Chondrocyte (in vitro differentiated cells): ENCODE measurements around the gene ARRDC2. TPM values are rescaled to one million over a fixed set of nuclear protein-coding genes. Genes with fewer than 3 reads are reported as not detected.
"Not testable (repeated sequence)": the region's sequence is repeated elsewhere in the genome, so short reads cannot be mapped to it uniquely, and the experiment has no call there.

Source experiments
- DNase-seq: peaks from one replicate; pipeline ENCODE4 v3.0.0; 2021; ENCODE audit warnings: mixed read lengths, low spot score
- H3K27ac Mint-ChIP-seq: one replicate; pipeline ENCODE4 v1.8.0; 2021; ENCODE audit warnings: mild to moderate bottlenecking, moderate library complexity, mixed read lengths; ENCODE audit not compliant: unreplicated experiment
- H3K27me3 Mint-ChIP-seq: 2 replicates; pipeline ENCODE4 v1.8.0; 2021; ENCODE audit warnings: low read depth, mixed read lengths
- H3K36me3 Mint-ChIP-seq: 2 replicates; pipeline ENCODE4 v1.8.0; 2021; ENCODE audit warnings: low read depth, mixed read lengths
- H3K4me1 Mint-ChIP-seq: 2 replicates; pipeline ENCODE4 v1.8.0; 2021; ENCODE audit warnings: low read depth, mild to moderate bottlenecking, mixed read lengths
- H3K4me3 Mint-ChIP-seq: one replicate; pipeline ENCODE4 v1.8.0; 2021; ENCODE audit warnings: mild to moderate bottlenecking, moderate library complexity, mixed read lengths; ENCODE audit not compliant: unreplicated experiment
- H3K9me3 Mint-ChIP-seq: 2 replicates; pipeline ENCODE4 v1.8.0; 2021; ENCODE audit warnings: low read depth, mixed read lengths
- total RNA-seq: library from RNA; stranded (reverse); gene quantifications from 3 replicates; pipeline ENCODE4 v1.2.1, GENCODE V29; 2021
- TF ChIP-seq, protein P1 (sequence below): fragments of 200-600 bp; sonication (generic); IDR thresholded peaks from 2 replicates; pipeline ENCODE4 v1.5.0; 2021; ENCODE audit warnings: antibody characterized with exemption, mild to moderate bottlenecking, moderate library complexity

Gene ARRDC2
- total RNA-seq, 1 donor from 2014 or later, result 19.8 TPM

DNA sequence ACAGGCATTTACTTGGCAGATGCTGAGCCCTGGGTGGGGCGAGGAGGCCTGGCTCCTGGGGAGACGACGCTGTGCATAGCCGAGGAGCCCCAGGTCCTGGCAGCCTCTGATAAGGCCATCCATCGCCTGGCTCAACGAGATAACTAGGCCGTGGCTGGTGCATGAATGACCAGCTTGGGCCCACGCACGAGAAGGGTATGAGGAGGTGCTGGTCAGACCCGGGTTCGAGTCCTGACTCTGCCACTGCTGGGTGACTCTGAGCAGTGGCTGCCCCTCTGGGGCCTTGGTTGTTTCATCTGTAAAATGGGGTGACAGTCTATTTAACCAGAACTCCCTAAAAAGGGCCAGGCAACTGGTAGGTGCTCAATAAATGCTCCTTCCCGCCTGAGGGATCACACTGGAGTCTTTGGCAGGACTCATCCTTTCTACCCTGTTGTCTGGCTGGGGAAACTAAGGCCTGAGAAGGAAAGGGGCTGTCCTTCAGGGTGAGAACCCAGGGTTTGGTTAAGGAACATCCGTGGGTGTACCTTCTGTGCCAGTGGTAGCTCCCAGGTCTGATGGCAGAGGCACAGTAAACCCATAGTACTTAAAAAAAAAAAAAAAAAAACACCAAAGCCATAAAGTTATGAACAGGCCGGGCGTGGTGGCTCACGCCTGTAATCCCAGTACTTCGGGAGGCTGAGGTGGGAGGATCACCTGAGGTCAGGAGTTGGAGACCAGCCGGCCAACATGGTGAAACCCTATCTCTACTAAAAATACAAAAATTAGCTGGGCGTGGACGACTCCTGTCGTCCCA lies 8.1 kb upstream of the ARRDC2 start:
- Mint-ChIP-seq H3K27me3 (peaks cover 2% of the 10 kb centered on the region), H3K36me3 (no peaks in the 10 kb centered on the region), H3K27ac (peak overlapping the region; percentile 86), H3K4me1 (peaks cover 9% of the 10 kb centered on the region), H3K4me3 (peak overlapping the region; percentile 67), H3K9me3 (no peaks in the 10 kb centered on the region)
- TF ChIP-seq, protein P1, sequence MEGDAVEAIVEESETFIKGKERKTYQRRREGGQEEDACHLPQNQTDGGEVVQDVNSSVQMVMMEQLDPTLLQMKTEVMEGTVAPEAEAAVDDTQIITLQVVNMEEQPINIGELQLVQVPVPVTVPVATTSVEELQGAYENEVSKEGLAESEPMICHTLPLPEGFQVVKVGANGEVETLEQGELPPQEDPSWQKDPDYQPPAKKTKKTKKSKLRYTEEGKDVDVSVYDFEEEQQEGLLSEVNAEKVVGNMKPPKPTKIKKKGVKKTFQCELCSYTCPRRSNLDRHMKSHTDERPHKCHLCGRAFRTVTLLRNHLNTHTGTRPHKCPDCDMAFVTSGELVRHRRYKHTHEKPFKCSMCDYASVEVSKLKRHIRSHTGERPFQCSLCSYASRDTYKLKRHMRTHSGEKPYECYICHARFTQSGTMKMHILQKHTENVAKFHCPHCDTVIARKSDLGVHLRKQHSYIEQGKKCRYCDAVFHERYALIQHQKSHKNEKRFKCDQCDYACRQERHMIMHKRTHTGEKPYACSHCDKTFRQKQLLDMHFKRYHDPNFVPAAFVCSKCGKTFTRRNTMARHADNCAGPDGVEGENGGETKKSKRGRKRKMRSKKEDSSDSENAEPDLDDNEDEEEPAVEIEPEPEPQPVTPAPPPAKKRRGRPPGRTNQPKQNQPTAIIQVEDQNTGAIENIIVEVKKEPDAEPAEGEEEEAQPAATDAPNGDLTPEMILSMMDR, result no peak
- no peak for DNase-seq

DNA sequence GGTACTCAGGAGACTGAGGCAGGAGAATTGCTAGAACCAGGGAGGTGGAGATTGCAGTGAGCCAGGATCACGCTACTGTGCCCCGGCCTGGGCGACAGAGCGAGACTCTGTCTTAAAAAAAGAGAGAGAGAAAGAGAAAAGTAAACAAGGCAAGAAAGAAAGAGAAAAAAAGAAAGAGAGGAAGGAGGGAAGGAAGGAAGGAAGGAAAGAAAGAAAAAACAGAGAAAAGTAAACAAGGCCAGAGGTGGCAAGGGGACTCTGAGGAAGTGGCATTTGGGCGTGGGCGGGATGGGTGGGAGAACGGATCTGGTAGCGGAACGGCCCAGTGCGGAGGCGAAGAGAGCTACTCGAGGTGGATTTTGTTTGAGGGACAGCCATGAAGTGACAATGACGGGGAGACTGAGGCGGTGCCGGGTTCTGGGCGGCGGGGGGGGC lies 7.5 kb upstream of the ARRDC2 start:
- Mint-ChIP-seq H3K27ac (peak overlapping the region; percentile 86), H3K4me3 (peak overlapping the region; percentile 67), H3K27me3 (peaks cover 2% of the 10 kb centered on the region), H3K36me3 (no peaks in the 10 kb centered on the region), H3K4me1 (peaks cover 9% of the 10 kb centered on the region), H3K9me3 (no peaks in the 10 kb centered on the region)
- TF ChIP-seq, protein P1, result no peak
- no peak for DNase-seq

DNA sequence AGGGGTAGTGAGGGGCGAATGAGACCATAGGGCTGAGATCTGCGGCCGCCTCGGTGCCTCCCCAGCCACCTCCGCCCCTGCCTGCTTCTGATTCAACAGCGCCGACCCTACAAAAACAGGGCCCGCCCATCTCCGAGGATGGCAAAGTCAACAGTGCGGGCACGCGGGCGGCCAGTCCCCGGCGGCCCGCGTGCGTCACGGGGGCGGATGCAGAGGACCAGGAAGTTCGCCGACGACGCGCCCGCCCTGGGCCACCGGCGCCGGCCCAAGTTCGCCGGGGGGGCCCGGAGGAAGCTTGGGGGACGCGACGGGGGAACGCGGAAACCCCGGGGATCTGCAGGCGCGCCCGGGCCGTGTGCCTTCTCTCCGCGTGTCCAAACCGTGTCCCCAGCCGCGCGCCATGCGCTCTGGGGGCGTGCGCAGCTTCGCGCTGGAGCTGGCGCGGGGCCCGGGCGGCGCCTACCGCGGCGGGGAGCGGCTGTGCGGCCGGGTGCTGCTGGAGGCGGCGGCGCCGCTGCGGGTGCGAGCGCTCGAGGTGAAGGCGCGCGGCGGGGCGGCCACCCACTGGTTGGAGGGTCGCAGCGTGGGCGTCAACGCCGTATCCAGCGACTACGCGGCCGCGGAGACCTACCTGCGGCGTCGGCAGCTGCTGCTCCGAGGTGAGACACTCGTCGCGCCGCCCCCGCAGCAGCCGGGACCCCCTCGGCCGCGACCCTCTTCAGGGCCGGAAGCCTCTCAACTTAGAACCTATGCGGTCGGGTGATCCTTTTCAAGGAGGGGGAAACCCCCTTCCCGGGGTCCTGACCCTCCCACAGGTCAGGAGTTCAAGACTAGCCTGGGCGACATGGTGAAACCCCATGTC lies 6.8 kb upstream of the ARRDC2 start:
- TF ChIP-seq, protein P1, result no peak
- Mint-ChIP-seq H3K27ac (no peak overlapping the region), H3K27me3 (peaks cover 2% of the 10 kb centered on the region), H3K4me3 (peak overlapping the region; percentile 77), H3K4me1 (peaks cover 9% of the 10 kb centered on the region), H3K9me3 (no peaks in the 10 kb centered on the region), H3K36me3 (no peaks in the 10 kb centered on the region)
- DNase-seq, result no peak

DNA sequence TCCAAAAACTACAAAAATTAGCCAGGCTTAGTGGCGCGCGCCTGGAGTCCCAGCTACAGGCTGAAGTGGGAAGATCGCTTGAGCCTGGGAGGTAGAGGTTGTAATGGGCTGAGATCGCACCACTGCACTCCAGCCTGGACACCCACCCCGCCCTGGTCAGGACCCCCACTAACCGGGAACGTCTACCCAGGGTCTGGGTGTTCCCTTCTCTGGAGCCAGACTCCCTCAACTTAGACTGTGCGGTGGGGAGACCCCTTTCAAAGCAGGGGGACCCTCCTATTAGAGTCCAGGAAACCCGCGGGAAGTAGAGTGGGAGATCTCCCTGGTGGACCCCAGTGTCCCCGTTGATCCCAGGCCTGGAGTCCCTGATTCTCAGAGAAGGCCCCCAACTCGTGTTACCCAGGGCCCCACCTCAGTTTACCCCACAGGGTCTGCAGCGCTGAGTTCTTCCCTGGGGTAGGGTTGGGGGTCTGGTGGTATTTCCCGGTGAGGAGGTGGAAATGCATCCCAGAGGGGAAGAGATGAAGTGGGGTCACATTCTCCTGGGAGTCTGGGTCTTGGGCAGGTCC lies 6.1 kb upstream of the ARRDC2 start:
- no peak overlapping the region for H3K27ac Mint-ChIP-seq
- H3K27me3 Mint-ChIP-seq, result no peaks in the 10 kb centered on the region
- TF ChIP-seq, protein P1, result no peak
- no peaks in the 10 kb centered on the region for H3K36me3 Mint-ChIP-seq
- H3K4me1 Mint-ChIP-seq, result peaks cover 11% of the 10 kb centered on the region
- peak overlapping the region; percentile 77 for H3K4me3 Mint-ChIP-seq
- no peaks in the 10 kb centered on the region for H3K9me3 Mint-ChIP-seq
- no peak for DNase-seq

DNA sequence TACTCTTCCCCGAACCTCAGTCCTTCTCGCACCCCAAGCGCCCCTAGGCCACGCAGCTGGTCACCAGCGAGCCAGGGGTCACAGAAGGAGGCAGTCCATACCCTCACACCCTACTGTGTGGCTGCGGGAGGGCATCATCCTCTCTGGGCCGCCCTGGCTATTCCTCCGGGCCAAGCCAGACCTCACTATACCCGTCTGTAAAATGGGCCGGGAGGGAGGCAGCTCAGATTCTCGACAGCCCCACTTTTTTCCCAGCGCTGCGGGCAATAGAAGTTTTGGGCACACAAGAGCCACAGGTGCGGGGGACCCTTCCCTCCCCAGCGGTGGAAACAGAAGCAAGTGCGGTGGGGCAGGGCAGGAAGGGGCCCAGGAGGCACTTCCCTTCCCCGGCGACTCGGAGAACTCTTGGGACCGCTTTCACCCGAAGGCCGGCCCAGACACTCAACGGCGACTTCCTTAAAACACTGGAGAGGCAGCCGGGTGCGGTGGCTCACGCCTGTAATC lies 5.6 kb upstream of the ARRDC2 start:
- Mint-ChIP-seq H3K4me3 (peak overlapping the region; percentile 77), H3K27ac (no peak overlapping the region), H3K4me1 (peaks cover 15% of the 10 kb centered on the region), H3K36me3 (no peaks in the 10 kb centered on the region), H3K9me3 (no peaks in the 10 kb centered on the region), H3K27me3 (no peaks in the 10 kb centered on the region)
- DNase-seq, result no peak
- TF ChIP-seq, protein P1, result no peak

DNA sequence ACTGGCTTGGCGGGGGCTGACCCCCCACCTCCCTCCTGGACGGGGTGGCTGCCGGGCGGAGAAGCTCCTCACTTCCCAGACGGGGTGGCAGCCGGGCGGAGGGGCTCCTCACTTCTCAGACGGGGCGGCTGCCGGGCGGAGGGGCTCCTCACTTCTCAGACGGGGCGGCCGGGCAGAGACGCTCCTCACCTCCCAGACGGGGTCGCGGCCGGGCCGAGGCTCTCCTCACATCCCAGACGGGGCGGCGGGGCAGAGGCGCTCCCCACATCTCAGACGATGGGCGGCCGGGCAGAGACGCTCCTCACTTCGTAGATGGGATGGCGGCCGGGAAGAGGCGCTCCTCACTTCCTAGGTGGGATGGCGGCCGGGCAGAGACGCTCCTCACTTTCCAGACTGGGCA lies 2.2 kb upstream of the ARRDC2 start:
- not testable (repeated sequence) for H3K36me3 Mint-ChIP-seq, H3K27me3 Mint-ChIP-seq, DNase-seq, H3K4me3 Mint-ChIP-seq, H3K27ac Mint-ChIP-seq, H3K9me3 Mint-ChIP-seq
- H3K4me1 Mint-ChIP-seq, result peaks cover 21% of the 10 kb centered on the region
